NCI-H1436 treated with DMSO at 0.1 percent for 48 hours (cell line): ENCODE results near the gene MT1F.

Experiments used
- DNase-seq: peaks from one replicate; lab custom pipeline; 2025; lab: John Stamatoyannopoulos, UW

MT1F gene

GRCh38 chr16:56700195-56700594 is 42.4 kb downstream of the MT1F start:
- DNase-seq, result no peak

- DNase-seq, result no peak
These were observed 42.9 kb downstream of the MT1F start for GRCh38 chr16:56700631-56701030.

- DNase-seq, result no peak
These were observed 43.8 kb downstream of the MT1F start for GRCh38 chr16:56701534-56701933.

- no peak for DNase-seq
These were observed 45.1 kb downstream of the MT1F start for GRCh38 chr16:56702836-56703235.
